ENCODE data around the gene ADI1. TPM values are rescaled to one million over a fixed set of nuclear protein-coding genes. Genes with fewer than 3 reads are reported as not detected.

The ADI1 gene
- total and polyA plus RNA-seq, 4 donors, result 56.2 to 660 (median 158) TPM

GRCh38 chr2:3453190-3453999 is 65.9 kb downstream of the ADI1 start (continued):
- TF ChIP-seq FOXA2 (IDR thresholded peaks at IDR 0.05), result no peak
- no peak for TF ChIP-seq YY1 (IDR thresholded peaks at IDR 0.05)
- no peak for TF ChIP-seq EGR1 (IDR thresholded peaks at IDR 0.05; ENCODE audit: low read depth in 2 of 2)

GRCh38 chr2:3451926-3452671 is 67.2 kb downstream of the ADI1 start:
- no peak for TF ChIP-seq NR2F2 (IDR thresholded peaks at IDR 0.05)
- no peak for TF ChIP-seq HNF4G (IDR thresholded peaks at IDR 0.05)
- no peak for TF ChIP-seq HNF4A (conservative IDR thresholded peaks at IDR 0.05)
- TF ChIP-seq GABPA (IDR thresholded peaks at IDR 0.05 in 1 of 2, conservative IDR thresholded peaks at IDR 0.05 in 1 of 2), result no peak
- no peak for TF ChIP-seq YY1 (IDR thresholded peaks at IDR 0.05)
- Histone ChIP-seq H3K4me1 (ENCODE audit: control insufficient read depth in 4 of 4, insufficient read depth in 4 of 4, low read length in 3 of 4) (no peaks in the 10 kb centered on the region), H3K27me3 (ENCODE audit: control insufficient read depth in 4 of 4, insufficient read depth in 4 of 4, low read length in 3 of 4) (no peaks in the 10 kb centered on the region), H3K27ac (ENCODE audit: low read depth in 1 of 2, low read length in 2 of 2) (no peak overlapping the region), H3K9me3 (ENCODE audit: control insufficient read depth in 4 of 4, low read length in 3 of 4) (no peaks in the 10 kb centered on the region), H3K36me3 (ENCODE audit: control insufficient read depth in 4 of 4, insufficient read depth in 3 of 4, low read depth in 1 of 4, low read length in 3 of 4) (peaks cover 2 to 49% (median 14%) of the 10 kb centered on the region in 4 donors), H3K4me3 (ENCODE audit: low read depth in 1 of 3, low read length in 3 of 3) (no peak overlapping the region), H3K9ac (ENCODE audit: low read depth in 1 of 2, low read length in 2 of 2) (no peak overlapping the region)
- WGBS, result 97% methylated on average over 17 of the region's 17 CpGs
- DNase-seq (ENCODE audit: low spot score), result no peak

DNA sequence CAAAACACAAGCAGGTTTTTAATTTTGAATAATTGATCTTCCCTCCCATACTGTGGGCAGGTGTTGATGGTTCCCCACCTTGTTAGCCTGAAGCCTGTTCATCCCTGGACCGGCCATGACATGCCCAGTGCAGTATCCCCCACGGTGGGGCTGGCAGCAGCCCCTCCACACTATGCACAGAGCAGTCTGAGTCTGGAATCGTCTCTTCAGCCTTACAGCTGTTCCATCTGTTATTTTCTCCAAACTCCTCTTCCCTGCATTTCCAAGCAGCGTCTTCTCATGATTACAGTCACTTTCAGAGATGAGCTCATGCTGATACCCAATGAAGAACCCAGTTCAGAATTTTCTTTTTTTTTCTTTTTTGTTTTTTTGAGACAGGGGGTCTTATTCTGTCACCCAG is 68.2 kb downstream of the ADI1 start:
- Histone ChIP-seq H3K4me1 (ENCODE audit: control insufficient read depth in 4 of 4, insufficient read depth in 4 of 4, low read length in 3 of 4) (no peaks in the 10 kb centered on the region), H3K27me3 (ENCODE audit: control insufficient read depth in 4 of 4, insufficient read depth in 4 of 4, low read length in 3 of 4) (no peaks in the 10 kb centered on the region), H3K27ac (ENCODE audit: low read depth in 1 of 2, low read length in 2 of 2) (no peak overlapping the region), H3K9ac (ENCODE audit: low read depth in 1 of 2, low read length in 2 of 2) (no peak overlapping the region), H3K9me3 (ENCODE audit: control insufficient read depth in 4 of 4, low read length in 3 of 4) (no peaks in the 10 kb centered on the region), H3K36me3 (ENCODE audit: control insufficient read depth in 4 of 4, insufficient read depth in 3 of 4, low read depth in 1 of 4, low read length in 3 of 4) (peaks cover 2 to 50% (median 16%) of the 10 kb centered on the region in 4 donors), H3K4me3 (ENCODE audit: low read depth in 1 of 3, low read length in 3 of 3) (no peak overlapping the region)
- TF ChIP-seq YY1 (IDR thresholded peaks at IDR 0.05) (no peak), GABPA (IDR thresholded peaks at IDR 0.05 in 1 of 2, conservative IDR thresholded peaks at IDR 0.05 in 1 of 2) (no peak), CTCF (IDR thresholded peaks at IDR 0.05; ENCODE audit: low read depth, low read length, missing input control) (no peak), EGR1 (IDR thresholded peaks at IDR 0.05; ENCODE audit: low read depth in 2 of 2) (no peak), TAF1 (conservative IDR thresholded peaks at IDR 0.05) (no peak), FOXA1 (IDR thresholded peaks at IDR 0.05) (no peak), ATF3 (IDR thresholded peaks at IDR 0.05) (no peak), FOXA2 (IDR thresholded peaks at IDR 0.05) (no peak), REST (IDR thresholded peaks at IDR 0.05) (no peak), NR2F2 (IDR thresholded peaks at IDR 0.05) (no peak), RXRA (IDR thresholded peaks at IDR 0.05) (no peak), JUND (IDR thresholded peaks at IDR 0.05) (no peak), RAD21 (IDR thresholded peaks at IDR 0.05) (no peak), HNF4A (conservative IDR thresholded peaks at IDR 0.05) (no peak)
- TF ChIP-seq, protein P1, sequence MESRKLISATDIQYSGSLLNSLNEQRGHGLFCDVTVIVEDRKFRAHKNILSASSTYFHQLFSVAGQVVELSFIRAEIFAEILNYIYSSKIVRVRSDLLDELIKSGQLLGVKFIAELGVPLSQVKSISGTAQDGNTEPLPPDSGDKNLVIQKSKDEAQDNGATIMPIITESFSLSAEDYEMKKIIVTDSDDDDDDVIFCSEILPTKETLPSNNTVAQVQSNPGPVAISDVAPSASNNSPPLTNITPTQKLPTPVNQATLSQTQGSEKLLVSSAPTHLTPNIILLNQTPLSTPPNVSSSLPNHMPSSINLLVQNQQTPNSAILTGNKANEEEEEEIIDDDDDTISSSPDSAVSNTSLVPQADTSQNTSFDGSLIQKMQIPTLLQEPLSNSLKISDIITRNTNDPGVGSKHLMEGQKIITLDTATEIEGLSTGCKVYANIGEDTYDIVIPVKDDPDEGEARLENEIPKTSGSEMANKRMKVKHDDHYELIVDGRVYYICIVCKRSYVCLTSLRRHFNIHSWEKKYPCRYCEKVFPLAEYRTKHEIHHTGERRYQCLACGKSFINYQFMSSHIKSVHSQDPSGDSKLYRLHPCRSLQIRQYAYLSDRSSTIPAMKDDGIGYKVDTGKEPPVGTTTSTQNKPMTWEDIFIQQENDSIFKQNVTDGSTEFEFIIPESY (IDR thresholded peaks at IDR 0.05), result no peak
- TF ChIP-seq, protein P2, sequence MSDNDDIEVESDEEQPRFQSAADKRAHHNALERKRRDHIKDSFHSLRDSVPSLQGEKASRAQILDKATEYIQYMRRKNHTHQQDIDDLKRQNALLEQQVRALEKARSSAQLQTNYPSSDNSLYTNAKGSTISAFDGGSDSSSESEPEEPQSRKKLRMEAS (IDR thresholded peaks at IDR 0.05), result no peak
- DNase-seq (ENCODE audit: low spot score), result no peak
- WGBS, result 98% methylated on average over 4 of the region's 4 CpGs
